Choroid plexus epithelial cell (primary cell): ENCODE data around the gene HOXA2.

Experiments used
- DNase-seq: peaks from one replicate; pipeline ENCODE4 v3.0.0-alpha.2; 2010; ENCODE audit warnings: low read depth
- H3K4me3 ChIP-seq: 2 replicates; pipeline ENCODE4 v1.5.1; 2011; ENCODE audit warnings: low read depth, mild to moderate bottlenecking, control low read depth, low read length, moderate library complexity
- CTCF ChIP-seq: conservative IDR thresholded peaks from 2 replicates; pipeline ENCODE4 v1.5.1; 2011; ENCODE audit warnings: low read depth, mild to moderate bottlenecking, control low read depth, inconsistent platforms, low read length, moderate library complexity

The HOXA2 gene

GRCh38 chr7:27113991-27114769 lies 11.7 kb upstream of the HOXA2 start:
- H3K4me3 ChIP-seq, result no peak overlapping the region
- no peak for DNase-seq
- no peak for TF ChIP-seq CTCF

DNA sequence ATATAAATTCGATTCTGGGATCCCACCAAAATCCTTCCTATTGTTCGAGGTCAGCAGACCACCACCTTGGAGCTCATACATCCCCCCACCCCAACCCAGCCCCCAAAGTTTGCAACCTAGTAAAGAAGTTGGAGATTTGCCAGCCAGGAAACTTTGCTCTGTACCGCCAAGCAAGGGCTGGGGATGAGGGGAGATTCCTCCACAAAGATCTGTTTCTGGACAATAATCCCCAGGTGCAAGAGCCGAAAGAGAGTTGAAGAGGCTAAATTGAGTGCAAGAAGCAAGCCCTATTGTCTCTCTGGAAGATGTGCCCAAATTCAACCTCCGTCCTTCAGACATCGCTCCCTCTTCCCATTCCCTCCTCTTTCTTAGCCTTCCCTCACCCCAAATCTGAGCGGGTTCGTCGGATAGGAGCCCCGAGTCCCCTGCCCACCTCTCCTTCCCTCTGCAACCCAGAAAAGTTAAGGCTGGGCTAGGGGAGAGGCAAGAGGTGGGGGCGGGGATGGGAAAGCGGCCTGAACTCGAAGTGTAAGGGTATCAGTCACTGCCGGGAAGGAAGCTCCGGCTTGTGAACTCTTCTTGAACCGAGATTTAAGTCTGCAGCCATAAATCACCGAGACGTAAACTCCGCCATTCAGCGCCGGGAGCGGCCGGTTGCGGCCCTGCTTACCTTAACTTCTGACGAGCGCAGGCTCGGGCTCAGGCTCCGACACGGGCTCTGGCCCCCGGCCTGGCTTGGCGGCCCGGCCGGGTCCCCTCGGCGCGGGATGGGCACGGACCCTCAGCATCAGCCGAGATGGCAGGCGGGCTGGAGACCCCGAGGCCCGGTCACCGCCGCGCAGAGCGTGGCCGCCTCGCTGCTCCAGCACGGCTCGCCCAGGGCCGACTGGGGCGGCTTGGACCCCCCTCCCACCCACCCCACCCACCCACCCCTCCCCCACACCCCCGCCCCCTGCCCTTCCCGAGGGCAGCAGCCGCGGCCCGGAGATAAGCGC lies 10.8 kb upstream of the HOXA2 start:
- TF ChIP-seq CTCF, result no peak
- DNase-seq, result no peak
- no peak overlapping the region for H3K4me3 ChIP-seq

GRCh38 chr7:27112361-27112760 lies 9.9 kb upstream of the HOXA2 start:
- DNase-seq, result no peak
- no peak overlapping the region for H3K4me3 ChIP-seq
- TF ChIP-seq CTCF, result no peak

GRCh38 chr7:27111751-27112277 lies 9.3 kb upstream of the HOXA2 start:
- no peak overlapping the region for H3K4me3 ChIP-seq
- no peak for TF ChIP-seq CTCF
- no peak for DNase-seq

DNA sequence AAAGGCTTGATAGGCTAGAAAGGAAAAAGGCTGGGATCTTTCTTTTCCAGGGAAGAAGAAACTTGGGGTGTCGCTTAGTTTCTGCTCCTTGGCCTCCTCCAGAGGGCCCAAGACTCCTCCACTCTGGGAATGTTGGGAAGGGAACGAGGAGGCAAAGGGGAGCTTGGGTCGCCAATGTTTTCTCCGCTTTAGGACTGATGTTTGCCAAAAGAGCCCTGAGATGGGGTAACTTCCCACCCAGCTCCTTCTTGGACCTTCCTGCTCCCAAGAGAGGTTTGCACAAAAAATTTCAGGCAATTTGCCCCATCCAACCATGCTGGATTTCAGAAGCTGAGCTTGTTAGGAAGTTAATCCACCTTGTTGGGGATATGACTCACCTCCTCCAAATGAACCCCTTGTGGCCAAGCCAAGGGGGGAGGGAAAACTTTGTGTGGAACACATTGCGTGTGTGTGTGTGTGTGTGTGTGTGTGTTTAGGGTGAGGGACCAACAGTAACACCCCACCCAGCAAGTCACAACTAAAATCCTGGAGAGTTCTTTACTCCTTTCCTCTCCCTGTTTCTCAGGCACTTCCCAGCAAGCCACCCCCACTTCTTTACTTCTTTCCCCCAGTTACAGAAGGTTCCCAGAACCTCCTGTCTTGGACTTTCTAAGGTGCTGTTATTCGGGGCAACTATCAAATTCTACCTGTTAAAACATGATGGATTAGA lies 8.7 kb upstream of the HOXA2 start:
- H3K4me3 ChIP-seq, result no peak overlapping the region
- DNase-seq, result no peak
- TF ChIP-seq CTCF, result no peak

- TF ChIP-seq CTCF, result no peak
- DNase-seq, result no peak
- no peak overlapping the region for H3K4me3 ChIP-seq
These were observed 7.9 kb upstream of the HOXA2 start for GRCh38 chr7:27110186-27111031.
